ENCODE data around the gene SH3GL2.
"Not testable (repeated sequence)": the region's sequence is repeated elsewhere in the genome, so short reads cannot be mapped to it uniquely, and the experiment has no call there.

The SH3GL2 gene

DNA sequence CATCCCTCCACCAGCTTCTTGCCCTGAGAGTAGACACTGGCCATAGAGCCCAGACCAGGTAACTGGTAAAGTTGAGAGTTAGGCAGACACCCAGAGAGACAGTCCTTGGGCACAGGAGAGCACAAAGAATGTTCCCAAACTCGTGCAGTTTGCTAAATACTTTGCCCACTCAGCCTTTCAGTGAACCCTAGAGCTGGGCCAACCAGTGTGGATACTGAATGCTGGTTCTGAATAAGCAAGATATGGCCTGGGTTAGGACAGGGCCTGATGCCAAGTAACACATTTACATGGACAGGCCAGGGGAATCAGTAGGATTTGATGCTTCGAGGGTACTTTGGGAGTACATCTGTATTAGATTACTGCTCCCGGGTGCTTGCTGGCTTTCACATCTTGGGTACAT is 185.4 kb downstream of the SH3GL2 start:
- no peak for DNase-seq
- TF ChIP-seq GATA1 (IDR thresholded peaks at IDR 0.05; ENCODE audit: low read depth, low read length) (no peak), POLR2A (IDR thresholded peaks at IDR 0.05; ENCODE audit: low read length) (no peak)

- not testable (repeated sequence) for DNase-seq
These were observed 186.3 kb downstream of the SH3GL2 start for GRCh38 chr9:17765131-17765530.

DNA sequence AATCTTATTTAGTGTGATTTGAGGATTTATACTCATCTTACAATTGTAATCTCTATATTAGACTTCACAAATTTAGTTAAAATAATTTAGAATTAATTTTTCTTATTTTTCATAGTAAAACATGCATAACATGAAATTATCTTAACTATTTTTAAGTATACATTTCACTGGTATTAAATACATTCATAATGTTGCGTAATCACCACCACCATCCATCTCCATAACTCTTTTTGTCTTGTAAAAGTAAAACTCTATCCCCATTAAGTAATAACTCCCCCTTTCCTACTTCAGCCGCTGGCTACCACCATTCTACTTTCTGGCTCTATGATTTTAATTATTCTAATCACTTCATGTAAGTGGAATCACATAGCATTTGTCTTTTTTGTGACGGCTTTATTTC is 193.4 kb downstream of the SH3GL2 start:
- DNase-seq, result no peak
- TF ChIP-seq POLR2A (IDR thresholded peaks at IDR 0.05; ENCODE audit: low read length) (no peak), GATA1 (IDR thresholded peaks at IDR 0.05; ENCODE audit: low read depth, low read length) (no peak)

- TF ChIP-seq POLR2A (IDR thresholded peaks at IDR 0.05; ENCODE audit: low read length), result no peak
- TF ChIP-seq GATA1 (IDR thresholded peaks at IDR 0.05; ENCODE audit: low read depth, low read length), result no peak
- no peak for DNase-seq
These were observed 196.8 kb downstream of the SH3GL2 start for GRCh38 chr9:17775656-17776055.

DNA sequence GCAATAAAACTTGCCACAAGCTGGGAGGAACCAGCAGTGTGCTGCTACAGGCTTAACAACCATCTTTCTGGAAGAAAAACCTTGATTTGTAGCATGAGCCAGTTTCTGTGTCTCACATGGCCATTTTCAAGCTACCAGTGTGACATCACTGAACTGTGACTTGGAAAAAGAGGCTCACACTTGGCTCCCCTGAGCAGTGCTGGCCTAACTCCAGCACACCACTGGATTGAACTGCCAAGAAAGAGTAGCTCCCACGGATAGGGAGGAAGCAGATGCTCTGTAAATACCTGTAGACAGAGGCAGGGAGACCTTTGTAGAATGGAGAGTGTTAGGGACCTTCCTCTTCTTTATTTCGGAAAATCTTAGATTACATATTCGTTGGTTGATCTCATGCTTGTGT is 197.9 kb downstream of the SH3GL2 start:
- TF ChIP-seq POLR2A (IDR thresholded peaks at IDR 0.05; ENCODE audit: low read length) (no peak), GATA1 (IDR thresholded peaks at IDR 0.05; ENCODE audit: low read depth, low read length) (no peak)
- DNase-seq, result no peak

GRCh38 chr9:17777465-17777864 is 198.6 kb downstream of the SH3GL2 start:
- TF ChIP-seq POLR2A (IDR thresholded peaks at IDR 0.05; ENCODE audit: low read length) (no peak), GATA1 (IDR thresholded peaks at IDR 0.05; ENCODE audit: low read depth, low read length) (no peak)
- no peak for DNase-seq

DNA sequence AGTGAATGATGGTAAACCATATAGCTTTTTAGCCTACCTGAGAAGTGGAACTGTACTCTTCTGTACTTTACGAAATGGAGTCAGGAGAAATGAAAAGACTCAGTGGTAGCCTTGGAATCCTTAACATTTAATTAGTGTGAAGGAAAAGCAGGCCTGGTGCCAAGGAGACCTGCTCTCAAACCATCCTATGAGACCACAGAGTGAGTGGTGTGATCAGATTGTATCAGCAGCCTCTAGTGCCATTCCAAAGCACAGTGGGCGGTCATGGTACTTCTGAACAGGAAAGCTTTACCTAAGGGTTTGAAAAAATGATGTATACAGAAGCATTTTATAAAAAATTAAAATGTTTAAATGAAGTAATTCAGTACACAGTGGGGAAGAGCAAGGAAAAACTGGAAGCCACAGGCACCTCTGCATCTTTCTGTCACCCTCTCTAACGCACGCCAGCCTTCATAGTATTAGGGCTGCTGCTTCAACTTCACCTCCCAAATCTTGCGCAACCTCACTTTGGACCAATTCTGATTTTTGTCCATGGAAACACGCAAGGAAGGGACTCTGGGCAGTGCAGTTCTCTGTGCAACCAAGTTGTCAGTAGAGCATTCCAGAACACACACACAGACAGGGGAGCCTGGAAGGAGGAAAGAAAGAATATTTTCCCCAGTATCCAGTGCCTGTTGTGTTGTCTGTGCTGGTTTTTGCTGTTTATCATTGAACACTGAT is 203.7 kb downstream of the SH3GL2 start:
- DNase-seq, result no peak
- TF ChIP-seq GATA1 (IDR thresholded peaks at IDR 0.05; ENCODE audit: low read depth, low read length), result no peak
- no peak for TF ChIP-seq POLR2A (IDR thresholded peaks at IDR 0.05; ENCODE audit: low read length)

DNA sequence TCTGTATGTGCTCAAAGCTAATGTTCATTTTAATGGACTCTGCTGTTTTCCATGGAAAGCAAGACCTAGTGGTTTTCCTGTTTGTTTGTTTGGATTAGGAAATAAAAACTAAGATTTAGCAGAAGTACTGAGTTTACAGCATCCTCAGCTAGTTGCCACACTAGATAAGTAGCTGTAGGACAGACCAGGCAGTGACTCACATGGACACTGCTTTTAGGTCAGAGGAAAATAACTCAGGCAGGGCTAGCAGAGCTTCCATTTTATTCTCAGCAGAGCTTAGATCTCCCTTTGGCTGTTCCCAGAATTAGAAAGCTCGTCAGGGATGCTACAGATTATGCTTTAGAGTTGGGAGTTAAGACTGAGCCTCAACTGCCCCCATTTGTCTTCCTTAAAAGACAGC is 204.4 kb downstream of the SH3GL2 start:
- TF ChIP-seq GATA1 (IDR thresholded peaks at IDR 0.05; ENCODE audit: low read depth, low read length), result no peak
- DNase-seq, result no peak

GRCh38 chr9:17789316-17789715 is 210.4 kb downstream of the SH3GL2 start:
- no peak for DNase-seq
- TF ChIP-seq GATA1 (IDR thresholded peaks at IDR 0.05; ENCODE audit: low read depth, low read length) (no peak), POLR2A (IDR thresholded peaks at IDR 0.05; ENCODE audit: low read length) (no peak)

DNA sequence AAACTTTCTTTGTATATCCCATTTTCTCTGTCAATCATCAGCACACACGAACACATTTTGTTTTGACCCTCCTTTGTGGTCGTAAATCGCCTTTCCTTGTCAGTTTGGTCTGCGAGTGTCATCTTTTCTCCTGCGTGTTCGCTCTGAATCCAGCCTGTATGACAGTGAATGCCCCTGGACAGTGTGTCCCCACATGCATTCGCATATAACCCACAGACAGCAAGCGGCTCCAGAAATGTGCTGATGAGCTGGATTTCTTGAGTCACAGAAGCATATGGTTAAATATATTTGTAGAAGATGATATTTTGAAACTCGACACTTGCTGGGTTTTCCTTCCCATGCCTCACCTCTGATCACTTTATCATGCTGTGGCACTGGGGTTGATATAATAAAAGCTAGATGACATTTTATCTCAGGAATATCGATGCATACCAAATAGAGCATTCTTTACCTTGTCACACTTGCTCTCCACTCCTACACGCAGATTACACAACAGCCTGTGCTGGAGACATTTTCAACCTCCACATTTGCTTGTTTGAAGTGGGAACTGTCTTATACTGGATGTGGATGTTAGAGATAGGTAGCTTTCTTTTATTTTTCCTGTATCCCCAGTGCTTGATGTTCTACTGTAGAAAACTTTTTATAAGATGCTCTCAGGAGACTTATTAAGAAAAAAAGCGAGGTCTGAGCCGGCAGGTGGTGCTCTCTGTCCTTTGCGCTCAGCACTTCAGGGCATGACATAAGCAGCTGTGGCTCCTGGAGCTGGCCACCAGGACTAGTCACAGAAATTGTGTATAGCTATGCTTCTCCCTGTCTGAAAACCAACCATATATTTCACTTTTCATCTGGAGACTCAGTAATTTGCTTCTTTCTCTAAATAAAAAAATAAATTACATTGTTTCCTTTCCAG is 215.1 kb downstream of the SH3GL2 start:
- TF ChIP-seq POLR2A (IDR thresholded peaks at IDR 0.05; ENCODE audit: low read length) (no peak), GATA1 (IDR thresholded peaks at IDR 0.05; ENCODE audit: low read depth, low read length) (no peak)
- DNase-seq, result peak; percentile 1 to 16

- no peak for DNase-seq
- TF ChIP-seq POLR2A (IDR thresholded peaks at IDR 0.05; ENCODE audit: low read length) (no peak), GATA1 (IDR thresholded peaks at IDR 0.05; ENCODE audit: low read depth, low read length) (no peak)
These were observed 216.9 kb downstream of the SH3GL2 start for GRCh38 chr9:17795744-17796143.

DNA sequence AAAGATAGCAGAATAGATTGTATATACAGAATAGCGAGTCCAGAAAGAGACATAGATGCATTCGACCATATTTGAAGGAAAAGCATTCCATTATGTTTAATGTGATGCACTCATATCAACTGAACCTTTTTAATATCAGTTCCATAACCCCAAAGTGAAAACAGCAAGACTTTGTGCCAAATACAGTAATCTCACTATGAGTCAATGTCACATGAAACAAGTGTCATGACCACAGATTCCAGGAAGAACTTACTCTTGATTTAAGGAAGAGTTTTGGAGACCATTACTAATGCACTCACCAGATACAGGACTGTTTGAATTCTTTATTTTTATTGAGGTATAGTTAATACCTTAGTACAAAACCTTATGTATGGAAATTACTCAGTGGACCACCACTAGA is 220.5 kb downstream of the SH3GL2 start:
- TF ChIP-seq GATA1 (IDR thresholded peaks at IDR 0.05; ENCODE audit: low read depth, low read length), result no peak
- TF ChIP-seq POLR2A (IDR thresholded peaks at IDR 0.05; ENCODE audit: low read length), result no peak
- DNase-seq, result no peak

- no peak for DNase-seq
- TF ChIP-seq POLR2A (IDR thresholded peaks at IDR 0.05; ENCODE audit: low read length), result no peak
- TF ChIP-seq GATA1 (IDR thresholded peaks at IDR 0.05; ENCODE audit: low read depth, low read length), result no peak
These were observed 221.6 kb downstream of the SH3GL2 start for GRCh38 chr9:17800418-17800817.

DNA sequence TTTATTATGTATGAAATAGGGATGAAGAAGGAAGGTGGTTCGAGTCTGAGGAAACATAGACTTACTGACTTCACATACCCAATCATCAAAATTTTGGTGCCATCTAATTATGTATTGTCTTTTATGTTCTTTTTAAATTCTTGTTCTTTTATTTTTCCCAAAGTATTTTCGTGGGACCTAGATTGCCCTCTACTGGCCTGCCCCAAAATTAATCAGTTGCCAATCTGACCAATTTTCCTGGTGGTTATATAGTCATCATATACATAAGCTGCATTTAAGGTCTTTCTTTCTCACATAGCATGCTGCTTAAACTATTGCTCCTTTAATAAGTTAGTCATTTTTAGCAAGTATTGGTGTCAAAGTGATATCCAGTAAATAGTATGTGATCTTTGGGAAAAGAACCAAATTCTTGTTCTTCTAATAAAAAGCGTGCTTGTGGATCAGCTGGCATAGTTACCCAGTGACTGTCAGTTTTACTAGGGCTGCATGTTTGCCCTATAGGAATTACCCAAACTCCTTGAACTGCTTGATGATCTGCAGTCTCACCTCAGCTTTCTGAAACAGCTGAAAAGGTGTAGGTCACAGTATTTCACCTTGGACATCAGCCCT is 223.5 kb downstream of the SH3GL2 start:
- DNase-seq, result peak in 1 of 2 experiments; percentile 5
- TF ChIP-seq GATA1 (IDR thresholded peaks at IDR 0.05; ENCODE audit: low read depth, low read length), result no peak
- TF ChIP-seq POLR2A (IDR thresholded peaks at IDR 0.05; ENCODE audit: low read length), result no peak

All from erythroblast (primary cell).